Measurements from ENCODE around the gene HDAC6.

DNA sequence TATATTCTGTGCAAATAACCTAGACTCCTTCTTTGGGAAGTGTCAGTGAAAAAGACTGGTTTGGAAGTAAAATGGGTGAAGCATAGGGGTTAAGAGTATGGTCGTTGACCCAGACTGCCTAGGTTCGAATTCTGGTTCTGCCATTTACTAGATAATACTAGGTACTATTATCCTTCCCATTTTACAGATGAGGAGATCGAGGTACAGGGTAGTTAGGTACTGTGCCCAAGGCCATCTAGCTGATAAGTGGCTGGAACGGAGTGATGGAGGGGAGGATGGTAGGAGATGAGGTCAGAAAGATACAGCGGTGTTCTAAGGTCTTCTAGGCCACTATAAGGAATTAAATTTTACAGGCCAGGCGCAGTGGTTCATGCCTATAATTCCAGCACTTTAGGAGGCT lies 29.3 kb upstream of the HDAC6 start:
- TF ChIP-seq BACH2 (CRISPR knock-in tag; IDR thresholded peaks at IDR 0.05; ENCODE audit: borderline replicate concordance) (no peak), ARNTL (CRISPR knock-in tag; IDR thresholded peaks at IDR 0.05; ENCODE audit: borderline replicate concordance, low read depth) (no peak), OSR1 (CRISPR knock-in tag; IDR thresholded peaks at IDR 0.05) (no peak), ZNF8 (CRISPR knock-in tag; IDR thresholded peaks at IDR 0.05) (no peak), ZFP3 (CRISPR knock-in tag; IDR thresholded peaks at IDR 0.05) (no peak)

Measured in SK-N-SH treated with all-trans-retinoic acid at 6 μM for 48 hours (cell line).